Omental fat pad (tissue), 4 donors: ENCODE results near the gene ZNF787. TPM values are rescaled to one million over a fixed set of nuclear protein-coding genes. Genes with fewer than 3 reads are reported as not detected.

Experiments used
- ATAC-seq: fragments of 150-250 bp; one replicate; pipeline ENCODE4 v1.9.1; 2016; ENCODE audit warnings: mild to moderate bottlenecking, moderate library complexity; ENCODE audit not compliant: low FRiP score
- DNase-seq: peaks from one replicate; pipeline ENCODE4 v3.0.0-alpha.2; 2019; ENCODE audit warnings: low spot score
- CTCF ChIP-seq, 3 donors: fragments of 450-650 bp; IDR thresholded peaks; one replicate each; pipeline ENCODE4 v1.5.1; 2016 to 2017; ENCODE audit warnings: antibody characterized with exemption in 3 of 3, mild to moderate bottlenecking in 3 of 3, moderate library complexity in 2 of 3
- total RNA-seq, 4 donors: library from RNA; depleted of rRNA; stranded (reverse); fragments of >200 nt; gene quantifications; one replicate each; pipeline ENCODE4 v1.1.0, GENCODE V29; 2016

Gene ZNF787
- total RNA-seq, 4 donors from 2014 or later = 10.9 to 18.6 (median 12.0) TPM

- DNase-seq (peak; percentile 94), ATAC-seq (peak; percentile 99)
- TF ChIP-seq CTCF (IDR thresholded peaks at IDR 0.05) = no peak
Observed at GRCh38 chr19:56140583-56141416, 19.7 kb upstream of the ZNF787 start, which contains the start of gene ZNF444. ZNF444 (plus strand) TSS chr19:56141287; CDS start chr19:56146912, 5,625 bp downstream.

GRCh38 chr19:56139847-56140582, 18.9 kb upstream of the ZNF787 start:
- TF ChIP-seq CTCF (IDR thresholded peaks at IDR 0.05) = no peak

GRCh38 chr19:56138069-56138468, 17.0 kb upstream of the ZNF787 start:
- no peak for TF ChIP-seq CTCF (IDR thresholded peaks at IDR 0.05)

More at GRCh38 chr19:56139847-56140582, 18.9 kb upstream of the ZNF787 start:
- ATAC-seq (no peak), DNase-seq (no peak)

GRCh38 chr19:56137405-56137804, 16.3 kb upstream of the ZNF787 start:
- no peak for ATAC-seq

More at GRCh38 chr19:56138069-56138468, 17.0 kb upstream of the ZNF787 start:
- DNase-seq (no peak), ATAC-seq (no peak)

GRCh38 chr19:56136362-56136761, 15.3 kb upstream of the ZNF787 start:
- ATAC-seq = no peak
- DNase-seq = no peak
- TF ChIP-seq CTCF (IDR thresholded peaks at IDR 0.05) = no peak

More at GRCh38 chr19:56137405-56137804, 16.3 kb upstream of the ZNF787 start:
- no peak for DNase-seq
- no peak for TF ChIP-seq CTCF (IDR thresholded peaks at IDR 0.05)

GRCh38 chr19:56134654-56134921, 13.5 kb upstream of the ZNF787 start:
- ATAC-seq (no peak), DNase-seq (no peak)
- TF ChIP-seq CTCF (IDR thresholded peaks at IDR 0.05) = no peak
